Loucy (cell line): ENCODE measurements around the gene ST3GAL3.
A peak's percentile ranks its signal among the peaks of the same experiment; 100 is the strongest.

Source experiments
- H2AFZ ChIP-seq: fragments of 200-600 bp; sonication (generic); 2 replicates; pipeline ENCODE4 v1.6.0; 2016; ENCODE audit warnings: antibody characterized with exemption, mild to moderate bottlenecking, low read length, moderate library complexity
- H3F3A ChIP-seq: fragments of 200-600 bp; 2 replicates; pipeline ENCODE4 v1.6.0; 2016; ENCODE audit warnings: antibody characterized with exemption, low read depth, mild to moderate bottlenecking
- H3K27me3 ChIP-seq: fragments of 200-600 bp; sonication (generic); 2 replicates; pipeline ENCODE4 v1.6.1; 2014; ENCODE audit warnings: low read length, mild to moderate bottlenecking; ENCODE audit not compliant: insufficient read depth, poor library complexity, severe bottlenecking
- H3K36me3 ChIP-seq: fragments of 200-600 bp; sonication (generic); 2 replicates; pipeline ENCODE4 v1.6.1; 2016; ENCODE audit warnings: low read length; ENCODE audit not compliant: insufficient read depth
- H3K4me1 ChIP-seq: fragments of 200-600 bp; sonication (generic); 2 replicates; pipeline ENCODE4 v1.5.1; 2014; ENCODE audit warnings: low read length, mild to moderate bottlenecking; ENCODE audit not compliant: insufficient read depth, poor library complexity, severe bottlenecking
- H3K4me2 ChIP-seq: fragments of 200-600 bp; sonication (generic); 2 replicates; pipeline ENCODE4 v1.6.0; 2014; ENCODE audit warnings: antibody characterized with exemption, low read length, low read depth, mild to moderate bottlenecking; ENCODE audit not compliant: poor library complexity, severe bottlenecking
- H3K4me3 ChIP-seq: fragments of 200-600 bp; sonication (generic); 2 replicates; pipeline ENCODE4 v1.5.1; 2014; ENCODE audit warnings: low read length, mild to moderate bottlenecking, mixed read lengths; ENCODE audit not compliant: poor library complexity, severe bottlenecking
- H3K79me2 ChIP-seq: fragments of 200-600 bp; sonication (generic); 2 replicates; pipeline ENCODE4 v1.6.1; 2014; ENCODE audit warnings: low read length; ENCODE audit not compliant: insufficient read depth
- H3K9ac ChIP-seq: fragments of 200-600 bp; sonication (generic); 2 replicates; pipeline ENCODE4 v1.6.0; 2014; ENCODE audit warnings: mild to moderate bottlenecking, low read depth, low read length, moderate library complexity; ENCODE audit not compliant: poor library complexity, severe bottlenecking
- H3K9me2 ChIP-seq: fragments of 200-600 bp; sonication (generic); replicated peaks from 2 replicates; pipeline ENCODE4 v1.6.1; 2016; ENCODE audit warnings: low read depth, low read length, mixed read lengths
- H3K9me3 ChIP-seq: fragments of 200-600 bp; sonication (generic); 2 replicates; pipeline ENCODE4 v1.6.1; 2014; ENCODE audit warnings: mild to moderate bottlenecking, antibody characterized with exemption, low read length, low read depth; ENCODE audit not compliant: insufficient read depth
- H4K20me1 ChIP-seq: fragments of 200-600 bp; sonication (generic); 2 replicates; pipeline ENCODE4 v1.6.0; 2014; ENCODE audit warnings: antibody characterized with exemption, low read length, mild to moderate bottlenecking; ENCODE audit not compliant: insufficient read depth, poor library complexity, severe bottlenecking
- CTCF ChIP-seq: fragments of 200-600 bp; sonication (generic); conservative IDR thresholded peaks from 2 replicates; pipeline ENCODE4 v1.5.1; 2014; ENCODE audit warnings: mild to moderate bottlenecking, antibody characterized with exemption, low read length
- EZH2phosphoT487 ChIP-seq: fragments of 200-600 bp; IDR thresholded peaks from 2 replicates; pipeline ENCODE4 v1.6.1; 2018; ENCODE audit warnings: antibody characterized with exemption, mild to moderate bottlenecking, moderate library complexity, borderline replicate concordance

Gene ST3GAL3

GRCh38 chr1:43853161-43853921, 146.0 kb downstream of the ST3GAL3 start:
- Histone ChIP-seq H3K9me2 (no peaks in the 10 kb centered on the region), H3K36me3 (no peaks in the 10 kb centered on the region; the same call in 1 of the 2 replicates), H3K9ac (peak overlapping the region; percentile 19), H3K4me1 (peaks cover 44% of the 10 kb centered on the region), H4K20me1 (peaks cover 2% of the 10 kb centered on the region), H3F3A (peaks cover 10% of the 10 kb centered on the region; the same call in 1 of the 2 replicates), H3K4me3 (peak overlapping the region; percentile 44), H3K27me3 (no peaks in the 10 kb centered on the region), H2AFZ (no peak overlapping the region), H3K79me2 (no peaks in the 10 kb centered on the region), H3K9me3 (no peaks in the 10 kb centered on the region), H3K4me2 (peak overlapping the region; percentile 71)
- TF ChIP-seq EZH2phosphoT487 (no peak), CTCF (no peak)

GRCh38 chr1:43854473-43854872, 147.1 kb downstream of the ST3GAL3 start:
- H3K4me2 ChIP-seq, result peak overlapping the region; percentile 71
- peaks cover 2% of the 10 kb centered on the region for H4K20me1 ChIP-seq

GRCh38 chr1:43856188-43856587, 148.9 kb downstream of the ST3GAL3 start:
- Histone ChIP-seq H3F3A (peaks cover 10% of the 10 kb centered on the region; the same call in 1 of the 2 replicates), H4K20me1 (peaks cover 2% of the 10 kb centered on the region), H3K36me3 (peaks cover 7% of the 10 kb centered on the region; the same call in 1 of the 2 replicates), H3K4me3 (no peak overlapping the region), H3K9ac (no peak overlapping the region), H3K4me2 (no peak overlapping the region), H3K27me3 (no peaks in the 10 kb centered on the region), H3K79me2 (no peaks in the 10 kb centered on the region), H3K9me3 (no peaks in the 10 kb centered on the region), H3K9me2 (no peaks in the 10 kb centered on the region), H2AFZ (no peak overlapping the region), H3K4me1 (peaks cover 30% of the 10 kb centered on the region)
- no peak for TF ChIP-seq CTCF

More at GRCh38 chr1:43854473-43854872, 147.1 kb downstream of the ST3GAL3 start:
- H3K36me3 ChIP-seq, result peaks cover 5% of the 10 kb centered on the region; the same call in 1 of the 2 replicates
- no peaks in the 10 kb centered on the region for H3K9me2 ChIP-seq
- H3K9ac ChIP-seq, result no peak overlapping the region
- H3F3A ChIP-seq, result peaks cover 10% of the 10 kb centered on the region; the same call in 1 of the 2 replicates
- no peak overlapping the region for H2AFZ ChIP-seq
- peak overlapping the region; percentile 28 for H3K4me3 ChIP-seq
- no peaks in the 10 kb centered on the region for H3K79me2 ChIP-seq
- H3K9me3 ChIP-seq, result no peaks in the 10 kb centered on the region
- peaks cover 42% of the 10 kb centered on the region for H3K4me1 ChIP-seq
- H3K27me3 ChIP-seq, result no peaks in the 10 kb centered on the region
- TF ChIP-seq CTCF (no peak), EZH2phosphoT487 (no peak)
